Urinary bladder (tissue), 4 donors: Measurements from ENCODE around the gene SPIRE2. TPM values are rescaled to one million over a fixed set of nuclear protein-coding genes. Genes with fewer than 3 reads are reported as not detected.

Source experiments
- DNase-seq: peaks from one replicate; pipeline ENCODE4 v3.0.0-alpha.2; 2015; ENCODE audit errors: extremely low spot score
- H3K27ac ChIP-seq: one replicate; pipeline ENCODE4 v1.5.1; 2013; ENCODE audit warnings: low read depth, mild to moderate bottlenecking, moderate library complexity
- H3K36me3 ChIP-seq: one replicate; pipeline ENCODE4 v1.6.1; 2013; ENCODE audit warnings: mild to moderate bottlenecking, moderate library complexity; ENCODE audit not compliant: insufficient read depth
- H3K4me1 ChIP-seq: one replicate; pipeline ENCODE4 v1.6.1; 2013; ENCODE audit warnings: mild to moderate bottlenecking, moderate library complexity; ENCODE audit not compliant: insufficient read depth
- H3K4me3 ChIP-seq: one replicate; pipeline ENCODE4 v1.5.1; 2013; ENCODE audit warnings: low read depth, low read length
- WGBS: extraction: QIAGEN DNeasy Blood & Tissue Kit; methylation state at CpG from one replicate; pipeline ENCODE4 v1.1.7; 2013; 5-methylcytosine and 5-hydroxymethylcytosine counted together
- polyA plus RNA-seq: library from polyadenylated mRNA; stranded (reverse); fragments of 200-250 nt; gene quantifications from one replicate; pipeline ENCODE4 v1.2.3, GENCODE V29; 2013
- total RNA-seq: library from RNA; depleted of rRNA; stranded (reverse); fragments of >200 nt; gene quantifications from one replicate; pipeline ENCODE4 v1.2.3, GENCODE V29; 2014
- donor health status: healthy with polysubstance abuse.
- donor health status: healthy.

SPIRE2 gene
- total and polyA plus RNA-seq, 2 donors, result 5.4 to 6.4 TPM

- Histone ChIP-seq H3K27ac (no peak overlapping the region), H3K4me1 (no peaks in the 10 kb centered on the region), H3K4me3 (no peak overlapping the region), H3K36me3 (peaks cover 16% of the 10 kb centered on the region)
- DNase-seq, result no peak
- WGBS, result 96% methylated on average over 11 of the region's 11 CpGs
Observed at GRCh38 chr16:89897204-89897603, 68.9 kb downstream of the SPIRE2 start.

GRCh38 chr16:89898201-89898967, 70.1 kb downstream of the SPIRE2 start:
- Histone ChIP-seq H3K27ac (no peak overlapping the region), H3K4me1 (no peaks in the 10 kb centered on the region), H3K4me3 (no peak overlapping the region), H3K36me3 (peaks cover 16% of the 10 kb centered on the region)
- 96% methylated on average over 36 of the region's 36 CpGs for WGBS
- no peak for DNase-seq

- no peak overlapping the region for H3K4me3 ChIP-seq
- peaks cover 16% of the 10 kb centered on the region for H3K36me3 ChIP-seq
- 94% methylated on average over 20 of the region's 20 CpGs for WGBS
- H3K27ac ChIP-seq, result no peak overlapping the region
- H3K4me1 ChIP-seq, result no peaks in the 10 kb centered on the region
- DNase-seq, result no peak
Observed at GRCh38 chr16:89899879-89900481, 71.7 kb downstream of the SPIRE2 start.

- Histone ChIP-seq H3K27ac (no peak overlapping the region), H3K4me1 (no peaks in the 10 kb centered on the region), H3K4me3 (no peak overlapping the region), H3K36me3 (peaks cover 13% of the 10 kb centered on the region)
- no peak for DNase-seq
- WGBS, result 96% methylated on average over 17 of the region's 17 CpGs
Observed at GRCh38 chr16:89900885-89901284, 72.6 kb downstream of the SPIRE2 start.

GRCh38 chr16:89902980-89903379, 74.7 kb downstream of the SPIRE2 start:
- Histone ChIP-seq H3K27ac (no peak overlapping the region), H3K36me3 (peaks cover 13% of the 10 kb centered on the region), H3K4me1 (no peaks in the 10 kb centered on the region), H3K4me3 (no peak overlapping the region)
- WGBS, result 91% methylated on average over 11 of the region's 11 CpGs
- DNase-seq, result no peak

GRCh38 chr16:89903908-89904515, 75.7 kb downstream of the SPIRE2 start:
- DNase-seq, result no peak
- Histone ChIP-seq H3K4me3 (no peak overlapping the region), H3K4me1 (no peaks in the 10 kb centered on the region), H3K27ac (no peak overlapping the region), H3K36me3 (peaks cover 7% of the 10 kb centered on the region)
- WGBS, result 89% methylated on average over 19 of the region's 19 CpGs

- Histone ChIP-seq H3K4me1 (no peaks in the 10 kb centered on the region), H3K27ac (no peak overlapping the region), H3K4me3 (no peak overlapping the region), H3K36me3 (peaks cover 5% of the 10 kb centered on the region)
- DNase-seq, result no peak
- 85% methylated on average over 31 of the region's 31 CpGs for WGBS
Observed at GRCh38 chr16:89904606-89905510, 76.6 kb downstream of the SPIRE2 start.

- Histone ChIP-seq H3K4me1 (no peaks in the 10 kb centered on the region), H3K27ac (no peak overlapping the region), H3K36me3 (peaks cover 5% of the 10 kb centered on the region), H3K4me3 (no peak overlapping the region)
- WGBS, result 89% methylated on average over 23 of the region's 23 CpGs
- DNase-seq, result no peak
Observed at GRCh38 chr16:89905511-89906139, 77.3 kb downstream of the SPIRE2 start.

- Histone ChIP-seq H3K36me3 (peaks cover 5% of the 10 kb centered on the region), H3K4me1 (no peaks in the 10 kb centered on the region)
- WGBS, result 95% methylated on average over 40 of the region's 40 CpGs
Observed at GRCh38 chr16:89906140-89907025, 78.1 kb downstream of the SPIRE2 start.

GRCh38 chr16:89907055-89907814, 79.0 kb downstream of the SPIRE2 start:
- H3K4me3 ChIP-seq, result no peak overlapping the region
- WGBS, result 98% methylated on average over 13 of the region's 13 CpGs
- DNase-seq, result no peak
- no peaks in the 10 kb centered on the region for H3K4me1 ChIP-seq
- peaks cover 5% of the 10 kb centered on the region for H3K36me3 ChIP-seq
- no peak overlapping the region for H3K27ac ChIP-seq

More at GRCh38 chr16:89906140-89907025, 78.1 kb downstream of the SPIRE2 start:
- no peak overlapping the region for H3K4me3 ChIP-seq
- no peak for DNase-seq
- H3K27ac ChIP-seq, result no peak overlapping the region

GRCh38 chr16:89908236-89908635, 80.0 kb downstream of the SPIRE2 start:
- Histone ChIP-seq H3K4me1 (no peaks in the 10 kb centered on the region), H3K4me3 (no peak overlapping the region), H3K36me3 (peaks cover 5% of the 10 kb centered on the region), H3K27ac (no peak overlapping the region)
- WGBS, result 98% methylated on average over 4 of the region's 4 CpGs
- DNase-seq, result no peak
